HG02981 (cell line): ENCODE data around the gene FOSB.

Experiments used
- ATAC-seq: cut with Tn5 transposase; IDR thresholded peaks from one replicate; pipeline ENCODE4 v1.9.1; 2021; ENCODE audit warnings: mild to moderate bottlenecking, moderate library complexity; ENCODE audit not compliant: unreplicated experiment

Gene FOSB

DNA sequence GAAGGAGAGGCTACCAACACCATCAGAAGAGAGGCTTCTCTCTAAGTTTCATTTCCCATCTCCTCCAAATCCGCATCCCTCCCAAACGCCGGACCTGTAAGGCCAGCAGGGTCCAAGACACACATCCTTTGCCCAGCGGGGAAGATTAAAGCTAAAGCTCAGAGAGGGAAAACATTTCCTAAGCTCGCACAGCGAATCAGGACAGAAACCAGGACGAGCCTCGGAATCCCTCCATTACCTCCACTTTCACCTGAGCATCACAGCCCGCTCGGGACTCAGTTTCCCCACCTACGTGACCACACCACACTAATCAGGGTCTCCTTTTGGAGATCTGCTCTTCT, 711 bp upstream of the FOSB start:
- ATAC-seq = no peak

GRCh38 chr19:45468159-45468651, 409 bp downstream of the FOSB start:
- peak; percentile 14 for ATAC-seq

- ATAC-seq = peak; percentile 19
Measured at GRCh38 chr19:45468803-45469131, 971 bp downstream of the FOSB start.

DNA sequence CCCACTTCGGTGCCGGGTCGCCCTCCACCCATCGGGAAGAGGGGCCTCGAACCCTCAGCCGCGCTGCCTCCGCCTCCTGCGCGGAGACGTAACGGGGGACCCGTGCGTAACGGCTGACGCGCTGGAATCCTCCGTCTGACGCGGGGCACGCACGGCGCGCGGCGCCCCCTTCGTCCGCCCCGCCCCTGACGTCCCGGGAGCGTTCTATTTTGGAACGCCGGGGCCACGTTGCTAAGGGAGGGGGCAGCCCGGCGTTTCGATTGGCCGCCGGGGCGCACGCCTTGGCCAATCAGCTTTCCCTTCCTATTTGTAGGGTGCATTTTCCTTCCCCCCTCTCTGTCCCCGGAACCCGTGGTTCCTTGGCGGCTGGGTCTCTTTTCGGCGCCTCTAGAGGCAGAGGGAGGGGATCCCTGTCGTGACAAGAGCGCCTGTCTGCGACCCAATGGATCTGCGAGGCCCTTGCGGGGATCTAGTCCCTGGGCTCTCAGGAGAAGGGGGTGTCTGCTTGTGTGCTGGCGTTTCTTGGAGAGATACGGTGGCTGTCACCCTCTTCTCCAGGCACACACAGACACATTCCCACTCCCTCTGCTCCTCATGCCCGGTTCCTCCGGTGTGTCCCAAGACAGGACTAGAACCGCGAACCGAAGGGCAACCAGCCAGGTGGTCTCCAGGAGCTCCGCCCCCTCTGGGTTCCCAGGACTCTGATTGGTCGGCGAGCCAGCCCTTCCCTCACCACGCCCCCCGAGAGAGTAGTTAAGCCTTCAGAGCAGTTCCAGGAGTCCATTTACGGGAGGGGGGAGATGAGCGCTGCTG, 1.5 kb downstream of the FOSB start:
- peak; percentile 47 for ATAC-seq

DNA sequence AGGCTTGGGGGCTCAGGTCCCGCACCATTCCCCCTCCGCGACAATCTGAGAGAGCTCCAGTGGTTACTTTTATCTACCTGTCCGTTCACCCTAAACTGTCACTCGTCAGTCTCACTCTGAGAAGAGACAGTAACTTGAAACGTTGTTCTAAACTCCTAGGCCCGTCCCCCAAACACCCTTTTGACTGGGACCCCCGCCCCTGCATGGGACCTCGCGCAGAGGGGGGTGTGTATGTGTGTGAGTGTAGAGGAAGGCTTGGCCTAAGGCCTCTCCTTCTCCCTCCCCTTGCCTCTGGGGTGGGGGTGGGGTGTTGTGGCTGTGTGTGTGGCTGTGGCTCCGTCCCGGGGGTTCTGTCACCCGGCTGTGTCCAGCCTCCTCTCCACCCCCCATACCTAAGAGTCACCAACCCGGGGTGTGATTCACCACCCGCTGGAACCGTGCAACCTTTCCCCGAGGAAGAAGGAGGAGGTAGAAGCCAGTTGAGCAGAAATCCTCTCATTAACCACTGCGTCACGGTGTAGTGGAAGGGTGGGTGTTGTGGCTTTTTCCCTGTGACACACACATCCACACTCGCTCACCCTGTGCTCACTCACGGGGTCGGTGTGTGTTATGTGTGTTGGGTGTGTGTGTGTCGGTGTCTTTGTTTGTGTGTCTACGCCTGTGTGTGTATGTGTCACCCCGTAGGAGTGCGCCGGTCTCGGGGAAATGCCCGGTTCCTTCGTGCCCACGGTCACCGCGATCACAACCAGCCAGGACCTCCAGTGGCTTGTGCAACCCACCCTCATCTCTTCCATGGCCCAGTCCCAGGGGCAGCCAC, 2.4 kb downstream of the FOSB start:
- no peak for ATAC-seq

DNA sequence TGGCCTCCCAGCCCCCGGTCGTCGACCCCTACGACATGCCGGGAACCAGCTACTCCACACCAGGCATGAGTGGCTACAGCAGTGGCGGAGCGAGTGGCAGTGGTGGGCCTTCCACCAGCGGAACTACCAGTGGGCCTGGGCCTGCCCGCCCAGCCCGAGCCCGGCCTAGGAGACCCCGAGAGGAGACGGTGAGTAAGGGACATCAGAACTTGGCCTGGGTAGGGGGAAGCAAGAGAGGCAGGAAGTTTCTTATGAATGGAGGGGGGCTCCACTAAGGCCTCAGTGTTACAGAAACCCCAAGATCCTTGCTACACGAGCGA, 2.9 kb downstream of the FOSB start:
- ATAC-seq = no peak

DNA sequence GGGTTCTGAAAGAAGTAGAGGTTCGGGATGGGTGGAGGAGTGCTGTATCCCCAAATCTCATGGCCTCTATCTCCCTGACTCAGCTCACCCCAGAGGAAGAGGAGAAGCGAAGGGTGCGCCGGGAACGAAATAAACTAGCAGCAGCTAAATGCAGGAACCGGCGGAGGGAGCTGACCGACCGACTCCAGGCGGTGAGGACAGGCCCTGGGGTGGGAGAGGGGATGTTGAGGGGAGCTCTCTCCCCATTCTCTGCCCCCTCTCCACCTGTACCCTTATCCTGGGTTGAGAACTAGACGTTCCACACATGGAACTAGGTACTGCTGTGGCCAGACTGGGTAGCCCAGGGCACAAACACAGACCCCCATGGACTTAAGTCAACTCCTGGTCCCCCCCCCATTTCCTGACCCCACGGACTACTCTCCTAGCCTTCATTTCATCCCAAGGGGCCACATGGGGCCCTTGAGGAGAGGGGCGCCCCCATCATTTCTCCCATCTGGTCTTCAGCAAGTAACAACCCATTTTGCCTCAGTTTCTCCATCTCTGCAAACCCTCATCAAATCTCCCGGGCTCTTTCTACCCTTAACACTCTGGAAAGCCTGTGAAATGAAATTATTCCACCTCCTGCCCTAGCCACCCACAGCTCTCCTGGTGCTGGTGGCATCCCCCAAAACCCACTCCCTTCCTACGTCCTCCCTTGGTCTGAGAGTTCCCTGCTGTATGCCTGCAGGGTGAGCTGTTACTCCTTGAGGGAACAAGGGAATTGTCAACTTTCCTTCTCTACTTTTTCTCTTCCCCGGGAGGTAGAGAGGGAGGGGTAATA, 3.5 kb downstream of the FOSB start:
- no peak for ATAC-seq

DNA sequence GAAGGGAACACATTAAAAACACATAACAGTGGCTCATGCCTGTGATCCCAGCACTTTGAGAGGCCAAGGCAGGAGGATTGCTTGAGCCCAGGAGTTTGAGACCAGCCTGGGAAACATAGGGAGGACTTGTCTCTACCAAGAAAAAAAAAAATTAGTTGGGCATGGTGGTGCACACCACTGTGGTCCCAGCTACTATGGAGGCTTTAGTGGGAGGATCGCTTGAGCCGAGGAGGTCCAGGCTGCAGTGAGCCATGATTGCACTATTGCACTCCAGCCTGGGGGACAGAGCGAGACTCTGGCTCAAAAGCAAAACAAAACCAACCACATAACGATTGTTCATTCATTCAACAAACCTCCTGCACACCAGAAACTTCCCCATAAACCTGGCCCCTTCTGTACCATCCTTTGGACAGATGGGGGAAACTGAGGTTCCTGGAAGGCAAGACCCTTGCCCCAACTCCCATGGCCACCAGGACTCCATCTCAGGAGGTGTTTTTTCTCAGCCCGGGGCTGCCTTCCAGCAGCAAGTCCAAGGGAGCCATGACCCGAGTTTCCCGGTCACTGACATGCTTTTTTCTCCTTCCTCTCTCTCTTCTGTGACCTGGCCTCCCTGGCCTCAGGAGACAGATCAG, 4.3 kb downstream of the FOSB start:
- no peak for ATAC-seq

DNA sequence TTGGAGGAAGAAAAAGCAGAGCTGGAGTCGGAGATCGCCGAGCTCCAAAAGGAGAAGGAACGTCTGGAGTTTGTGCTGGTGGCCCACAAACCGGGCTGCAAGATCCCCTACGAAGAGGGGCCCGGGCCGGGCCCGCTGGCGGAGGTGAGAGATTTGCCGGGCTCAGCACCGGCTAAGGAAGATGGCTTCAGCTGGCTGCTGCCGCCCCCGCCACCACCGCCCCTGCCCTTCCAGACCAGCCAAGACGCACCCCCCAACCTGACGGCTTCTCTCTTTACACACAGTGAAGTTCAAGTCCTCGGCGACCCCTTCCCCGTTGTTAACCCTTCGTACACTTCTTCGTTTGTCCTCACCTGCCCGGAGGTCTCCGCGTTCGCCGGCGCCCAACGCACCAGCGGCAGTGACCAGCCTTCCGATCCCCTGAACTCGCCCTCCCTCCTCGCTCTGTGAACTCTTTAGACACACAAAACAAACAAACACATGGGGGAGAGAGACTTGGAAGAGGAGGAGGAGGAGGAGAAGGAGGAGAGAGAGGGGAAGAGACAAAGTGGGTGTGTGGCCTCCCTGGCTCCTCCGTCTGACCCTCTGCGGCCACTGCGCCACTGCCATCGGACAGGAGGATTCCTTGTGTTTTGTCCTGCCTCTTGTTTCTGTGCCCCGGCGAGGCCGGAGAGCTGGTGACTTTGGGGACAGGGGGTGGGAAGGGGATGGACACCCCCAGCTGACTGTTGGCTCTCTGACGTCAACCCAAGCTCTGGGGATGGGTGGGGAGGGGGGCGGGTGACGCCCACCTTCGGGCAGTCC, 5.0 kb downstream of the FOSB start:
- ATAC-seq = no peak

DNA sequence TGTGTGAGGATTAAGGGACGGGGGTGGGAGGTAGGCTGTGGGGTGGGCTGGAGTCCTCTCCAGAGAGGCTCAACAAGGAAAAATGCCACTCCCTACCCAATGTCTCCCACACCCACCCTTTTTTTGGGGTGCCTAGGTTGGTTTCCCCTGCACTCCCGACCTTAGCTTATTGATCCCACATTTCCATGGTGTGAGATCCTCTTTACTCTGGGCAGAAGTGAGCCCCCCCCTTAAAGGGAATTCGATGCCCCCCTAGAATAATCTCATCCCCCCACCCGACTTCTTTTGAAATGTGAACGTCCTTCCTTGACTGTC, 5.5 kb downstream of the FOSB start:
- no peak for ATAC-seq

- no peak for ATAC-seq
Measured at GRCh38 chr19:45473682-45474605, 6.1 kb downstream of the FOSB start.

DNA sequence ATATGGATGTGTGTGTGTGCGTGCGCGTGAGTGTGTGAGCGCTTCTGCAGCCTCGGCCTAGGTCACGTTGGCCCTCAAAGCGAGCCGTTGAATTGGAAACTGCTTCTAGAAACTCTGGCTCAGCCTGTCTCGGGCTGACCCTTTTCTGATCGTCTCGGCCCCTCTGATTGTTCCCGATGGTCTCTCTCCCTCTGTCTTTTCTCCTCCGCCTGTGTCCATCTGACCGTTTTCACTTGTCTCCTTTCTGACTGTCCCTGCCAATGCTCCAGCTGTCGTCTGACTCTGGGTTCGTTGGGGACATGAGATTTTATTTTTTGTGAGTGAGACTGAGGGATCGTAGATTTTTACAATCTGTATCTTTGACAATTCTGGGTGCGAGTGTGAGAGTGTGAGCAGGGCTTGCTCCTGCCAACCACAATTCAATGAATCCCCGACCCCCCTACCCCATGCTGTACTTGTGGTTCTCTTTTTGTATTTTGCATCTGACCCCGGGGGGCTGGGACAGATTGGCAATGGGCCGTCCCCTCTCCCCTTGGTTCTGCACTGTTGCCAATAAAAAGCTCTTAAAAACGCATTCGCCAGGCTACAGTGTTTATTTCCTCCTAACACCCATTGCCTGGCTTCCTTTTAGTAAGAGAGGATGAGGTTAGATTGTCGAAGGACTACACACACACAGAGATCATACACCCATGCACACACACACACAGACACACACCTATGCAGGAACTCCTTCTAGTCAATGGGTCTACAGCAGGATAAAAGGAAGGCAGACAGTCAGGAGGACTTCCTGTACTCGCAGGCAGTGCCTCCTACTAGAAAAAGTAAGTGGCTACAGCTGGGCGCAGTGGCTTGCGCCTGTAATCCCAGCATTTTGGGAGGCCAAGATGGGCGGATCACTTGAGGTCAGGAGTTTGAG, 7.1 kb downstream of the FOSB start:
- ATAC-seq = no peak

DNA sequence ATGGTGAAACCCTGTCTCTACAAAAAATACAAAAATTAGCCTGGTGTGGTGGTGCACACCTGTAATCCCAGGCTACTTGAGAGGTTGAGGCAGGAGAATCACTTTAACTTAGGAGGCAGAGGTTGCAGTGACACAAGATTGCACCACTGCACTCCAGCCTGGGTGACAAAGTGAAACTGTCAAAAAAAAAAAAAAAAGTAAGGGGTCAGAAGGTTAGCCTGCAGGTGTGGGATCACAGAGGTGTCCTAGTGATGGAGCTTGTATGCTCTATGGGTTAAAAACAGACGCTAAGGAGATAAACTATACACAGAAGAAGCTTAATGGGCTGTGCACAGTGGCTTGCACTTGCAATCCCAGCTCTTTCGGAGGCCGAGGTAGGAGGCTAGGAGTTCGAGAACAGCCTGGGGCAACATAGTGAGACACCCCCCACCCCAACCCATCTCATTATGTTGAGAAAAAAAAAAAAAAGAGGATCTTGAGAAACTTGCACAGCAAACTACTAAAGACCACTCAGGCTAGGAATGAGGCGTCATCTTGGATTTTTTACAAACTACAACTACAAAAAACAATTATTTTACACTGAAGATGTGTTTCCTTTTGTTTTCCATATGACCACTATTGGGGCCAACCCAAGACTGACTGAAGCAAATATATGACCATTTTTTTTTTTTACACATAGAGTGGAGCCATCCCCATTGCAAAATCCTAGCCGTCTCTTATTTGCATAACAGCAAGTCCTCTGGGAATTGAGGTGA, 7.9 kb downstream of the FOSB start:
- ATAC-seq = no peak

GRCh38 chr19:45476304-45476703, 8.5 kb downstream of the FOSB start:
- no peak for ATAC-seq

DNA sequence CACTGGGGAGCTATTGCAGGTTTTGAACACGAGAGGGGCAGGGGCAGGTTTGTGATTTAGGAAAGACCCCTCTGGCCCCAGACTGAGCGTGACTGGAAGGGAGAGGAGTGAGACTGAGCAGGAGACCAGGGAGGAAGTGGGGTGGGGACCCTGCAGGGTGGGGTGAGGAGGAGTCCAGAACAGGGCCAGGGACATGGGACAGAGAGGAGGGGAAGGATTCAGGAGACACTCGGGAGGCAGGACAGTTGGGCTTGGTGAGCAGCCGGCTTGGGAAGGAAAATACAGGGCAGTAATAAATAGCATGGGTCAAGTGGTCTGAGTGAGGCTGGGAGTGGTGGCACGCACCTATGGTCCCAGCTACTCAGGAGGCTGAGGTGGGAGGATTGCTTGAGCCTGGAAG, 9.4 kb downstream of the FOSB start:
- ATAC-seq = no peak

GRCh38 chr19:45477713-45478453, 10.1 kb downstream of the FOSB start:
- ATAC-seq = no peak
